ENCODE data around the gene HSPA12A.

The HSPA12A gene

GRCh38 chr10:116742367-116743265 is at the start of gene HSPA12A:
TSS of gene HSPA12A (minus strand) at chr10:116742566. CDS start at chr10:116742469, 97 bp downstream.
- peak; percentile 64 for DNase-seq (ENCODE audit: low spot score)

- no peak for DNase-seq (ENCODE audit: low spot score)
Observed at GRCh38 chr10:116791241-116791640, 48.9 kb upstream of the HSPA12A start.

- peak; percentile 51 for DNase-seq (ENCODE audit: low spot score)
Observed at GRCh38 chr10:116787893-116788665, 45.7 kb upstream of the HSPA12A start.

GRCh38 chr10:116787053-116787659 is 44.8 kb upstream of the HSPA12A start:
- no peak for DNase-seq (ENCODE audit: low spot score)

- DNase-seq (ENCODE audit: low spot score), result no peak
Observed at GRCh38 chr10:116785867-116786266, 43.5 kb upstream of the HSPA12A start.

- no peak for DNase-seq (ENCODE audit: low spot score)
Observed at GRCh38 chr10:116785282-116785681, 42.9 kb upstream of the HSPA12A start.

GRCh38 chr10:116784651-116785050 is 42.3 kb upstream of the HSPA12A start:
- no peak for DNase-seq (ENCODE audit: low spot score)

- DNase-seq (ENCODE audit: low spot score), result no peak
Observed at GRCh38 chr10:116784035-116784434, 41.7 kb upstream of the HSPA12A start.

GRCh38 chr10:116783011-116783655 is 40.8 kb upstream of the HSPA12A start:
- no peak for DNase-seq (ENCODE audit: low spot score)

GRCh38 chr10:116781370-116781884 is 39.1 kb upstream of the HSPA12A start:
- DNase-seq (ENCODE audit: low spot score), result no peak

GRCh38 chr10:116780691-116781205 is 38.4 kb upstream of the HSPA12A start:
- no peak for DNase-seq (ENCODE audit: low spot score)

GRCh38 chr10:116779076-116779687 is 36.8 kb upstream of the HSPA12A start:
- DNase-seq (ENCODE audit: low spot score), result no peak

- no peak for DNase-seq (ENCODE audit: low spot score)
Observed at GRCh38 chr10:116777006-116777405, 34.6 kb upstream of the HSPA12A start.

GRCh38 chr10:116775488-116776400 is 33.4 kb upstream of the HSPA12A start:
- DNase-seq (ENCODE audit: low spot score), result no peak

GRCh38 chr10:116774728-116775151 is 32.4 kb upstream of the HSPA12A start:
- DNase-seq (ENCODE audit: low spot score), result no peak

GRCh38 chr10:116772909-116773705 is 30.7 kb upstream of the HSPA12A start:
- no peak for DNase-seq (ENCODE audit: low spot score)

GRCh38 chr10:116771959-116772585 is 29.7 kb upstream of the HSPA12A start:
- no peak for DNase-seq (ENCODE audit: low spot score)

- no peak for DNase-seq (ENCODE audit: low spot score)
Observed at GRCh38 chr10:116771101-116771958, 29.0 kb upstream of the HSPA12A start.

Measured in pons (tissue), 1 donor.